ENCODE measurements around the gene NUDCD3.

GRCh38 chr7:44536090-44536489 is 45.6 kb upstream of the NUDCD3 start:
- TF ChIP-seq CTCF (IDR thresholded peaks at IDR 0.05; ENCODE audit: control extremely low read depth in 1 of 3, insufficient read depth in 1 of 3, low read depth in 1 of 3, low read length in 3 of 3) = no peak
- TF ChIP-seq POLR2AphosphoS5 (IDR thresholded peaks at IDR 0.05; ENCODE audit: low read depth, low read length) = no peak
- TF ChIP-seq FOSL1 (IDR thresholded peaks at IDR 0.05; ENCODE audit: insufficient read depth, low read depth, low read length) = no peak
- TF ChIP-seq CEBPB (IDR thresholded peaks at IDR 0.05; ENCODE audit: low read depth, low read length) = no peak
- TF ChIP-seq KDM4A (IDR thresholded peaks at IDR 0.05; ENCODE audit: low read depth, low read length, severe bottlenecking) = no peak
- TF ChIP-seq EP300 (IDR thresholded peaks at IDR 0.05; ENCODE audit: borderline replicate concordance in 1 of 2, low read depth in 2 of 2, low read length in 2 of 2) = no peak
- no peak for TF ChIP-seq POLR2A (IDR thresholded peaks at IDR 0.05; ENCODE audit: control extremely low read depth in 1 of 2, low read depth in 2 of 2, low read length in 2 of 2)
- no peak for TF ChIP-seq SUZ12 (IDR thresholded peaks at IDR 0.05; ENCODE audit: low read length)
- no peak for TF ChIP-seq USF2 (IDR thresholded peaks at IDR 0.05; ENCODE audit: low read length)
- no peak for TF ChIP-seq TAF1 (IDR thresholded peaks at IDR 0.05; ENCODE audit: low read depth, low read length)
- no peak for TF ChIP-seq EZH2 (IDR thresholded peaks at IDR 0.05; ENCODE audit: low read depth, low read length, severe bottlenecking)
- TF ChIP-seq SP1 (IDR thresholded peaks at IDR 0.05; ENCODE audit: low read depth, low read length) = no peak
- no peak for TF ChIP-seq YY1 (IDR thresholded peaks at IDR 0.05; ENCODE audit: low read depth, low read length)

All from H1 (cell line).